ENCODE data around the gene PHF19.

DNA sequence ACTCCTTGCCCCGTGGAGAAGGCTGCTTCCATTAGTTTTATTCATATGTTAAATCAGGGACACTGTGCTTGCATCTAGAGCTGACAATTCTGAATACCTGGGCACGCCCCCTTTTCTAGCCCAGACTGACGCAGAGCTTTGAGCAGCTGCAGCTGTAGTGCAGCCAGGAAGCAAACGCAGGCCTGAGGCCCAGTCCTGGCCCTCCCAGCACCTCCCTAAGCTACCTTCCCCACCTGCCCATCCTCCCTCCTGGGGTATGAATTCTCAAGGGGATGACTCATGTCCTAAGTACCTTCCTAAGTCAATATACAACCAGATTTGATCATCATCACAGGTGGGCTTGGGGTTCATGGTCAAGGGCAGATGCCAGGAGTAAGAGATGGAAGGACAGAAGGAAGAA is 3.5 kb downstream of the PHF19 start:
- TF ChIP-seq, protein P1, sequence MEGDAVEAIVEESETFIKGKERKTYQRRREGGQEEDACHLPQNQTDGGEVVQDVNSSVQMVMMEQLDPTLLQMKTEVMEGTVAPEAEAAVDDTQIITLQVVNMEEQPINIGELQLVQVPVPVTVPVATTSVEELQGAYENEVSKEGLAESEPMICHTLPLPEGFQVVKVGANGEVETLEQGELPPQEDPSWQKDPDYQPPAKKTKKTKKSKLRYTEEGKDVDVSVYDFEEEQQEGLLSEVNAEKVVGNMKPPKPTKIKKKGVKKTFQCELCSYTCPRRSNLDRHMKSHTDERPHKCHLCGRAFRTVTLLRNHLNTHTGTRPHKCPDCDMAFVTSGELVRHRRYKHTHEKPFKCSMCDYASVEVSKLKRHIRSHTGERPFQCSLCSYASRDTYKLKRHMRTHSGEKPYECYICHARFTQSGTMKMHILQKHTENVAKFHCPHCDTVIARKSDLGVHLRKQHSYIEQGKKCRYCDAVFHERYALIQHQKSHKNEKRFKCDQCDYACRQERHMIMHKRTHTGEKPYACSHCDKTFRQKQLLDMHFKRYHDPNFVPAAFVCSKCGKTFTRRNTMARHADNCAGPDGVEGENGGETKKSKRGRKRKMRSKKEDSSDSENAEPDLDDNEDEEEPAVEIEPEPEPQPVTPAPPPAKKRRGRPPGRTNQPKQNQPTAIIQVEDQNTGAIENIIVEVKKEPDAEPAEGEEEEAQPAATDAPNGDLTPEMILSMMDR (IDR thresholded peaks at IDR 0.05): no peak
- no peak for TF ChIP-seq POLR2A (IDR thresholded peaks at IDR 0.05)
- TF ChIP-seq EP300 (IDR thresholded peaks at IDR 0.05): no peak

All from ovary (tissue), 3 donors.